Sigmoid colon (tissue), 3 donors: Measurements from ENCODE around the gene MYO5A.

Experiments used
- CTCF ChIP-seq, 4 experiments: fragments of 450-650 bp in 3 of 4; fragments of 200-600 bp in 1 of 4; IDR thresholded peaks; one replicate each; pipeline ENCODE4 v1.5.1; 2016 to 2019; ENCODE audit warnings: antibody characterized with exemption in 4 of 4, mild to moderate bottlenecking in 3 of 4, moderate library complexity in 2 of 4
- POLR2A ChIP-seq, 2 donors: fragments of 450-650 bp; IDR thresholded peaks; one replicate each; pipeline ENCODE4 v1.6.1; 2016; ENCODE audit warnings: antibody characterized with exemption in 2 of 2, mild to moderate bottlenecking in 2 of 2, moderate library complexity in 2 of 2

GRCh38 chr15:52263563-52264282 is 265.0 kb downstream of the MYO5A start:
- TF ChIP-seq CTCF (IDR thresholded peaks at IDR 0.05) (no peak), POLR2A (IDR thresholded peaks at IDR 0.05) (no peak)
